Measurements from ENCODE around the gene VRK1.

The VRK1 gene

DNA sequence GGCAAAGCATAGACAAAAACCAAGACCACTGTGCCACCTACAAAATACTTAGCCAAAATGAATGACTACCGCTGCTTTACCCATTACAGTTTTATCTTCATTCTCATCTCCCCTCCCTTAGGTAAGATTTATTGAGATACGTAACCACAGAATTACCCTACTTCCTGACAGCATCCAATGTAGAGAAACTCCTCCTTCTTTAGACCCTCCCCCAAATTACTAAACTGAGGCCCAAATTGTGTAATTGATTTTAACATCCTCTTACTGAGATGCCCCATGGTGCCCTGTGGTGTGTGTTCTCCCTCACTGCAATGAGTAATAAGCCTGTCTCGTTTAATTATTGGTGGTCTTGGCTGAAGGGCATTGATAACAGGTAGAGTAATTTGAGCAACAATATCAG is 19.1 kb downstream of the VRK1 start:
- TF ChIP-seq JUND (IDR thresholded peaks at IDR 0.05; ENCODE audit: low read depth): no peak
- DNase-seq (ENCODE audit: low read depth in 1 of 2, low spot score in 1 of 2): no peak
- in situ Hi-C loops (cut with HindIII; ENCODE audit: low pct_unique_long_range_greater_than_20kb, low sequenced_read_pairs): no loop called here

DNA sequence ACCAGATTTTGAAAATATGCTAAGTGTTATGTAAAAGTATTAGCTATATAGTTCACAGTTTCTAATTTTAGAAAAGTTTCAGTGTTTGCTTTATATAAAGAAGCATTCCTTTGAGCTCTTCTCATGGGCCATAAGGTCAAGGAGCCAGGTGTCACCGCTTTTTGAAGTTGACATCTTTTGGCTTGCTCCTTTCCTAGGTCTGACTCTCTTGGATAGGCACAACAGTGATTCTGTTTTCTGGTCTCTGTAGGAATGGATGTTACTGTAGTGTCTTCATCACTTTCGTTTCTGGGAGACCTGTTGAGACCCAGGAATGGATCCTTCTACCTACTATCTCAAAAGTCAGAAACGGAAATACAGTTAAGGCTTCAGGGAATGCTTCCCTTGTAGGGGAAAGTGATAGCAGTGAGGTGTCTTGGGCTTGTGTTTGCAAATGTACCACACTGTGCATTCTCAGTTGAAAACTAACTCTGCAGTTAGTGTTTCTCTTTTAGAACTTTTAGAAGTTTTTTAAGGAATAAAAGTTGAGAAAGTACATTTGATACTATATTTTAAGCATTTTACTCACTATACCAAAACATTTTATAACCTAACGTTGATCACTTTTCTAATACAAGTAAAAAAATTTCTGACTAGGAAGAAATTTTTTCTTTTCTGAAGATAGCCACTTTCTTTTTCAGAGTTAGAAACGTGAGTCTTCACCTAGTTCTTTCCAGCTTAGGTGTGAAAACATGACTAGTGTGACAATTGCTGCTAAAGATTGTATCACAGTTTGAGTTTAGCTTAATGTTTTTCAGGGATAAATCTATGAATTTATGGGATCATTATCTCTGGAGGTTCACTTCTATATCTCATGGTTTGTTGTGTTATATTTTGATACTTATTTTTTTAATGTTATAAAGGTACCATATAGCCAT is 20.8 kb downstream of the VRK1 start:
- no peak for TF ChIP-seq JUND (IDR thresholded peaks at IDR 0.05; ENCODE audit: low read depth)
- DNase-seq (ENCODE audit: low read depth in 1 of 2, low spot score in 1 of 2): no peak
- in situ Hi-C loops (cut with HindIII; ENCODE audit: low pct_unique_long_range_greater_than_20kb, low sequenced_read_pairs): no loop called here

DNA sequence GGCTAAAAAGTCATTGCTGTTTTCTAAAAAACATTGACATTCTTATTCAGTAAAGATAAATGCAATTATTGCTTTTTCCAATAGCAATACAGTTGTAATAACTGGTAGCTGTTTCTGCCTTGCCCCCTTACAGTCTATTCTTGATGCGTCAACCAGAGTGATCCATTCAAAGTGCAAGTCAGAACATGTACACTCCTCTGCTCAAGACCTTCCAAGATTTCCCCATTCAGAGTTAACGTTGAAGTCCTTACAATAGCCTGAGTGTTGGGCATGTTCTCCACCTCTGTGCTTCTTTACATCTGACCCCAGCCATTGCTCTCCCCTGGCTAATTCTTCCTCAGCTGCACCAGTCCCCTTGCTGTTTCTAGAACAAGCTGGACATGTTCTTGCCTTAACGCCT is 24.3 kb downstream of the VRK1 start:
- no peak for TF ChIP-seq JUND (IDR thresholded peaks at IDR 0.05; ENCODE audit: low read depth)
- in situ Hi-C loops (cut with HindIII; ENCODE audit: low pct_unique_long_range_greater_than_20kb, low sequenced_read_pairs): no loop called here
- DNase-seq (ENCODE audit: low read depth in 1 of 2, low spot score in 1 of 2): no peak

DNA sequence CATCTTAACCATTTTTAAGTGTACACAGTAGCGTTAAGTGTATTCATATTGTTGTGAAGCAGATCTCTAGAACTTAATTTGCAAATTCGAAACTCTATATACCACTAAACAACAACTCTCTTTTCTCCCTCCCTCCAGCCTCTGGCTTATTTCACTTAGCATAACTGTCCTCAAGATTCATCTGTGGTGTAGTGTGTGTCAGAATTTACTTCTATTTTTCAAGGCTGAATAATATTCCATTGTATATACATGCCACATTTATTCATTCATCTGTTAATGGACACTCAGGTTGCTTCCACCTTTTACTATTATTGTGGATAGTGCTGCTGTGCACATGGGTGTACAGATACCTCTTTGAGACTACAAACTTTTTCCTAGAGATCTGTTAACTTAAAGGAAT is 26.5 kb downstream of the VRK1 start:
- no peak for DNase-seq (ENCODE audit: low read depth in 1 of 2, low spot score in 1 of 2)
- no peak for TF ChIP-seq JUND (IDR thresholded peaks at IDR 0.05; ENCODE audit: low read depth)

DNA sequence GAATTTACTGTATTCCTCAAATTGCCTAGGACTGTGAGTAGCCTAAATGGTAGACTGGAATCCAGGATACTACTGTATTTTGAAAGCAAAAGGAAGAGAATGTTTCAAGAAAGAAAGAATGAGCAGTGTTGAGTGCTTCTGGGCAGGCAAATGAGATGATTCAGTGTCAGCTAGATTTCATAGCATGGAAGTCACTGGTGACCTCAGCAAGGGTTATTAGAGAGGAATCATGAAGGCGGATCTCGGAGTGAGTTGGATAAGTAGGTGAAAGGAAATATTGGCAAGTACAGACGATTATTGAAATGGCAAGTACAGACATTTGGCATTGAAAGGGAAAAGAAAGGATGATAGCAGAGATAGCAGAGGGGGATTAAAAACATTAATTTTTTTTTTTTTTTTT is 27.1 kb downstream of the VRK1 start:
- in situ Hi-C loops (cut with HindIII; ENCODE audit: low pct_unique_long_range_greater_than_20kb, low sequenced_read_pairs): no loop called here
- TF ChIP-seq JUND (IDR thresholded peaks at IDR 0.05; ENCODE audit: low read depth): no peak
- no peak for DNase-seq (ENCODE audit: low read depth in 1 of 2, low spot score in 1 of 2)

More for the DNA sequence above, 26.5 kb downstream of the VRK1 start:
- in situ Hi-C loops (cut with HindIII; ENCODE audit: low pct_unique_long_range_greater_than_20kb, low sequenced_read_pairs): no loop called here

DNA sequence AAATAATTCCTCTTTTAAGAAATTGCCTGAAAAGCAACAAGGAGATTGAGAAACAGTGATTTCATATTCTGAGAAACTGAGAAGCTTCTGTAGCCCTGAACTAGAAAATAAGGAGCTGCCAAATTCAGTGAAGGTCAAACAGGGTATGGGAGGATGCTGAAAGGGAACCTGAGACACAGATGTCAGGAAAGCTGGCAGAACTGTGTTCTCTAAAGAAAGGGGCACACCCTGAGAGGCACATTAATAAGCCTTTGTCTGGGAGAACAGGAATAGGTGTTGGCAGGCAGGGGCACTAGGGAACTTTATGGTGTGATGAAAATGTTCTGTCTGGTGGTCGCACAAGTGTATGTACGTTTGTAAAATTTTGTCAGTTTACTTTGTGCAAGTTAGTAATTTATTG is 29.6 kb downstream of the VRK1 start:
- DNase-seq (ENCODE audit: low read depth in 1 of 2, low spot score in 1 of 2): no peak
- TF ChIP-seq JUND (IDR thresholded peaks at IDR 0.05; ENCODE audit: low read depth): no peak
- in situ Hi-C loops (cut with HindIII; ENCODE audit: low pct_unique_long_range_greater_than_20kb, low sequenced_read_pairs): no loop called here

DNA sequence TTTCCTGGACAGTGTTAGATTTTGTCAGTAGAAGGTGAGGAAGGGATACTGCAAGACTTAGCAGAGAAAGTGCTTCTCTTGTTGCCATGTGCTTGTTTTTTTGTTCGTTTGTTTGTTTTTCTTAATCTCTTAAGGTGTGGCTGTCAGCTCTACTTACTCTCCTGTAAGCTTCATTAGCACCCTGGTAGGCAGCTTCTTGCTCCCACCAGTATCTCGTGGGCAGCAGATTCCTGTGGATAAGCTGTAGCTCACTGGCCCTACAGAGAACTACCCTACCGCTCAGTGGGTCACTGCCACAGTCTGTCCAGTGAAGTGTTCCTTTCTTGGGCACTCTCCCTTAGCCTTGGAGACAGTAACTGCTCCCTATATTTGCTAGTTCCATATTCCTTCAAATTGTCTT is 30.1 kb downstream of the VRK1 start:
- DNase-seq (ENCODE audit: low read depth in 1 of 2, low spot score in 1 of 2): no peak
- TF ChIP-seq JUND (IDR thresholded peaks at IDR 0.05; ENCODE audit: low read depth): no peak
- in situ Hi-C loops (cut with HindIII; ENCODE audit: low pct_unique_long_range_greater_than_20kb, low sequenced_read_pairs): no loop called here

DNA sequence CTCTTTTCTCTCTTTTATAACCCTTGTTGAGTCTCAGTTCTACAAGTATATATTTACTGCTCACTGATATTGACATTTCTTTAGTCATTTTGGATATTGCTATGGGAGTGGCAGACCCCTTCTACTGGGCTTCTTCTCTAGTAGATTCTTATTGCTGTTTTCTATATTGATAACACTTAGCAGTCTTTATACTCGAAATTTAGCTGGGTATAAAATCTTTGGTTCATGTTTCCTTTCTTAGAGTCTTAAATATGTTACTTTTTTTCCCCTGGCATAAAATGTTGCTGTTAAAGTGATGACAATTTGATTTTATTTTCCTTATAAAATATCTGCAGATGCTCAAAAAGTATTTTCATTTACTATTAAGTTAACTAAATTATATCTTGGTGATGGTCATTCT is 32.6 kb downstream of the VRK1 start:
- in situ Hi-C loops (cut with HindIII; ENCODE audit: low pct_unique_long_range_greater_than_20kb, low sequenced_read_pairs): no loop called here
- TF ChIP-seq JUND (IDR thresholded peaks at IDR 0.05; ENCODE audit: low read depth): no peak
- no peak for DNase-seq (ENCODE audit: low read depth in 1 of 2, low spot score in 1 of 2)

DNA sequence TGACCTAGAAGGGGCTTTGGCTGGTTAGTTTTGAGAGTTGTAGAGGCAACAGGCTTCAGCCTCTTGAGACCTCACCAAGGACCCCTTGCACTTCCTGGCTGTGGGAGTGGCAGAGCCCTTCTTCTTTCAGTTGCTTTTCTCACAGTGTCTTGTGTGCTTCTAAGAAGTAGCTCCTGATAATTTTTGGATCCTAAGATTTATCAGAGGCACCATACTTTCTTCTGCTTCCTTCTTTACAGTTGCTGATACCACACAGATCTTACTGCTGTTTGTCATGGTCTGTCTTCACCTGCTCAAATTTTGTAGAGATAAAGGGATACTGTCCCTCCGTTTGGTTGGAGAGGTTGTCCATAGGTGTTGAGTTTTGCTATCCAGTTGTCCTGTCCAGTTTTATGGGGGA is 33.8 kb downstream of the VRK1 start:
- no peak for DNase-seq (ENCODE audit: low read depth in 1 of 2, low spot score in 1 of 2)
- TF ChIP-seq JUND (IDR thresholded peaks at IDR 0.05; ENCODE audit: low read depth): no peak
- in situ Hi-C loops (cut with HindIII; ENCODE audit: low pct_unique_long_range_greater_than_20kb, low sequenced_read_pairs): no loop called here

DNA sequence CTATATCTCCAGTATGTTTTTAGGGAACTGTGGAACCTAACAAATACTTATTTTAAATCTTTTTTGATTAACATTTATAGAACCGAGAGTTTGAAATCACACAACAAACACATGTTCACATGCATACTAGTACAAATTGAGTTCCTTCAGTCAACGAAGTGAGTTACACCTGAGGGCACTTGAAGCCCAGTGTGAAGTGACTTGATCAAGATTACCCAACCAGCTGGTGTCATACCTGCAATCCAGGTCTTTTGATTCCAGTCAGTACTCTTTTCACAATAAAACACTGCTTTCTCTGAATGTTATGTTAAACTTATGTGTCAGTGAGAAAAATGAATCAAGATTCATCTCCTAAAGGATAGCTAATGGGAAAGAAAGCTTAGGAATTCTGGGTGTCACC is 35.2 kb downstream of the VRK1 start:
- TF ChIP-seq JUND (IDR thresholded peaks at IDR 0.05; ENCODE audit: low read depth): no peak
- in situ Hi-C loops (cut with HindIII; ENCODE audit: low pct_unique_long_range_greater_than_20kb, low sequenced_read_pairs): no loop called here
- DNase-seq (ENCODE audit: low read depth in 1 of 2, low spot score in 1 of 2): no peak

DNA sequence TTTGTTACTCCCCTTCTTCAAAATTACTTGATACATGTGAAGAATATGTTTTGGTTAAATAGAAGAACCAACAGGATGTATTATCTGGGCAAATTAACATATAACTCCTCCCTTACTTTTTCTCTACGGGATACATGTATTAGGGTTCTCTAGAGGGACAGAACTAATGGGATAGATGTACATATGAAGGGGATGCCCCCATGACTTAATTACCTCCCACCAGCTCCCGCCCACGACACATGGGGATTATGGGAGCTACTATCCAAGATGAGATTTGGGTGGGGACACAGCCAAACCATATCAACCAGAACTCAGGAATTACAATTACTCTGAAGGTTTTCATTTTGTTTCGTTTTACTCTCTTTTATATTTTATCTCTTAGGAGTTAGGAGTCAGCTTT is 41.3 kb downstream of the VRK1 start:
- DNase-seq (ENCODE audit: low read depth in 1 of 2, low spot score in 1 of 2): no peak
- in situ Hi-C loops (cut with HindIII; ENCODE audit: low pct_unique_long_range_greater_than_20kb, low sequenced_read_pairs): no loop called here
- TF ChIP-seq JUND (IDR thresholded peaks at IDR 0.05; ENCODE audit: low read depth): no peak

DNA sequence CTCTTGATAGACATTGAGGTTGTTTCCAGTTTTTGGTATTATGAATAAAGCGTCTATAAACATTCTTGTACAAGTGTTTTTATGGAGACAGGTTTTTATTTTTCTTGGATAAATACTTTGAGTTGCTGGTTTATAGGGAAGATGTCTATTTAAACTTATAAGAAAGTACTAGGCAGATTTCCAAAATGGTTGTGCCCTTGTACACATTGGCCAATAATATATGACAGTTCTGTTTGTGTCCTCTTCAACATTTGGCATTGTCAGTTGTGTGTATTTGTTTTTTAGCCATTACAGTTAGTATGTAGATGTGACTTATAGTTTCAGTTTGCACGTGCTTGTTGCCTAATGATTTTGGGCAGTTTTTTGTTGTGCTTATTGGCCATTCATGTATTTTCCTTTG is 42.1 kb downstream of the VRK1 start:
- in situ Hi-C loops (cut with HindIII; ENCODE audit: low pct_unique_long_range_greater_than_20kb, low sequenced_read_pairs): no loop called here
- TF ChIP-seq JUND (IDR thresholded peaks at IDR 0.05; ENCODE audit: low read depth): no peak
- no peak for DNase-seq (ENCODE audit: low read depth in 1 of 2, low spot score in 1 of 2)

DNA sequence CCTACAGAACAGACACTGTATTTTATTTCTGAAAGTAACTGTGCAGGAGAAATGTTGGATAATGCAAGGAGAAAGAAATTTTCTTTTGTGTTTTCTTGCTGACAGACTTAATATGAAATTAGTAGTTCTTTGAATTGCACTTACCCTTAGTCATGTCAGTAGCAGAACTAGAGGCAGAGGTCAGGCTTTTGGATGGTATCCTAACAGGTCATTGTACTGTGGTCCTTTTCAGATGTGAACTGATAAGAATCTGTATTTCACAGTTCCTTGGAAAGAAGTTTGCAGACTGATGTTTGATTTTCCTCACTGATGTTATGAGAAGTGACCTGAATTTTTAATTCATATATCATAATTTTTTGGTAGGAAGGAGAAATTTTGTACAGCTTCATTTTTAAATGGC is 46.0 kb downstream of the VRK1 start:
- in situ Hi-C loops (cut with HindIII; ENCODE audit: low pct_unique_long_range_greater_than_20kb, low sequenced_read_pairs): no loop called here
- no peak for DNase-seq (ENCODE audit: low read depth in 1 of 2, low spot score in 1 of 2)
- no peak for TF ChIP-seq JUND (IDR thresholded peaks at IDR 0.05; ENCODE audit: low read depth)
